GM03348 (cell line): Measurements from ENCODE around the gene RAMACL.

Experiments used
- DNase-seq: peaks from one replicate; pipeline ENCODE4 v3.0.0; 2012; ENCODE audit warnings: low spot score

Gene RAMACL

DNA sequence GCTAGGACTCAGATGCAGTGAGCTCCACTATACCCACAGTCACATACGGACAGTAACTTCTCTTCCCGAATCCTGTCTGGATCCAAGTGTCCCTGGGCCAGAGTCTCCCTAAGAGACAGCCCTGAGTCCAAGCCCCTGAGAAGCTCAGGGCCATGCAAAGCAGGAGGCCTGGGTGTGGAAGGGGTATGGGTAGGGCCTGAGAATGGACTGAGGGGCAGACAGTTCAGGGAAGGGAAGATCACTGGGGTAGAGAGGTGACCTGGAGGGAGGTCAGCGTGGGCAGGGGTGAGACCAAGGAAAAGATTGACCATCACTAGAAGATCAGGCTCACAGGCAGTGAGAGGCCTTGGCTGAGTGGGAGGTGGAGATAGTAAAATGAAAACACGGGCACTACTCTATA is 31.8 kb upstream of the RAMACL start:
- no peak for DNase-seq

DNA sequence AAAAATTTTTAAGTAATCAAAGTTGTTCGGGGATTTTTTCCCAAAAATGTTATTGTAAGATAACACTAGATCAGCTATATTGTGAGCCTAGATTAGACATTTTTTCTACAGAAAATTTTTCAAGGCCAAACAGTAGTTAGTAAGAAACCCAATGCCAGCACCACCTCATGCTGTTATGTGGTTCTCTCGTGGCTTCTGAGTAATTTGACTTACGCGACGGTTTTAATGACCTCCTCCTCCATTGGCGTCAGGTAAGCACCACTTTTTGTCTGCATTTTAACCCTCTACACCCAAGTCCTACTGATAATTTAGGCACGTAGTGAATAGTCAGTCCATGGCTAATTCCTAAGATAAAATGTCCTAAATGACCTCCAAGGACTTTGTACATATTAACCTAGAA is 30.9 kb upstream of the RAMACL start:
- DNase-seq = no peak

GRCh38 chr6:166616261-166617238 is 30.1 kb upstream of the RAMACL start:
- no peak for DNase-seq

DNA sequence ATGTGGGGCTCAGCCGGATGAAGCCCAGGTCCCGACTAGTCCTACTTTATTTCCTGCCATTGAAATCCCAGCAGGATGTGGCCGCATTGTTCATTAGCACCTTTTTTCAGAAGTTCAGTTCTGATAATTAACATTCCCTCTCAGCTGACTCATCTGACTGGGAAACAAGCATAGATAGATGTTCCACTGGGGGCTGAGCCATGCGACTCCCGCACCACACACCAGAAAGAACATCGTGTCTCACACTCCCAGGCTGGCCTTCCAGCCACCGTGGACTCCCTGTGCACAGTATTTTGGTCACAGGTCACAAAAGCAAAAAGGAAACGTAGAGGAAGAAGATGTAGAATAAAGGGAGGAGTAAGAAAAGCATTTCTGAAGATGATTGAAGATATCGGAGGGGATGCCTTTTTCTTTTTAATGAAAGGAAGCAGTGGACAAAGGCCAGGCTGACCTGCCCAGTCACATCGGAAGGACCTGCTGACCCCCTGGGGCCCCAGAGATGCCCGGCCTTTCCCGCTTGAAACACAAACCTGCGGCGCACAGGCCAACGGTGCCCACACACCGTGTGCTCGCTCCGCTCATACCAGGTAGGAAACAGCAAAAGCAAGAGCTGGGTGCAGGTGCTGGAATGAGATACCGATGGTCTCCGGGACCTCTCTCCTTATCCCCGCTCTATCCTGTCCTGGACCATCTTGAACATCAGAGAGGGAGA is 28.7 kb upstream of the RAMACL start:
- DNase-seq = peak; percentile 19

DNA sequence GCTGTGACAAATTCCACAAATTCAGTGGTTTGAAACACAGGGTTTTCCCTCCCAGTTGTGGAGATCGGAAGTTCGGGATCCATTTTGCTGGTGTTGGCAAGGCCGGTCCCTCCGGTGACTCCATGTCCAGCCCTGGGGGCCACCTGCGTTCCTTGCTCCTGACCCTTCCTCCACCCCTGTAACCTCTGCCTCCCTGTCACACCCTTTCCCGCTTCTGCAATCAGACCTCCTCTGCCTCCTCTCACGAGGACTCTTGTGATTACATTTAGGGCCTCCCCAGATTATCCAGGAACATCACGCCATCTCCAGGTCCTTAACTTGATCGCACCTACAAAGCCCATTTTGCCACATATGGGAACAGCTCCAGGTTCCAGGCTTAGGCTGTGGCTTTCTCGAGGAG is 28.1 kb upstream of the RAMACL start:
- DNase-seq = no peak

DNA sequence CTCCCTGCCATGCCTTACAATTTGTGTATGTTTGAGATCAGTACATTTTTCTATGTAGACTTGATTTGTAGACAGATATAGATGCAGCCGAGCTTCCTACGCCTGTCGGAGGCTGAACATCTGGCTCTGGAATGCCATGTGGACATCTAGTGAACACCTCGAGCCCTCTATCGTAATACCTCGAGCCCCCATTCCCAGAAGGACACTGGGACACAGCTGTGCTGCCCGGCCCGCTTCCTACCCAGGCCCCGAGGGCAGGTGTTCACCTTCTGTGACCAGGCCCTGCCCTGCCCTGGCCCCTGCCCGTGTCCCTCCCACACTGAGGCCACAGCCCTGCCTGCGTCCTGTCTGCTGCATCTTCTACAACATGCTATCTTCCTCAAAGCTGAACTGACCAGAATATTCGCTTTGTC is 27.7 kb upstream of the RAMACL start:
- DNase-seq = no peak

GRCh38 chr6:166613027-166613426 is 26.5 kb upstream of the RAMACL start:
- no peak for DNase-seq

GRCh38 chr6:166612471-166612881 is 26.0 kb upstream of the RAMACL start:
- DNase-seq = no peak

DNA sequence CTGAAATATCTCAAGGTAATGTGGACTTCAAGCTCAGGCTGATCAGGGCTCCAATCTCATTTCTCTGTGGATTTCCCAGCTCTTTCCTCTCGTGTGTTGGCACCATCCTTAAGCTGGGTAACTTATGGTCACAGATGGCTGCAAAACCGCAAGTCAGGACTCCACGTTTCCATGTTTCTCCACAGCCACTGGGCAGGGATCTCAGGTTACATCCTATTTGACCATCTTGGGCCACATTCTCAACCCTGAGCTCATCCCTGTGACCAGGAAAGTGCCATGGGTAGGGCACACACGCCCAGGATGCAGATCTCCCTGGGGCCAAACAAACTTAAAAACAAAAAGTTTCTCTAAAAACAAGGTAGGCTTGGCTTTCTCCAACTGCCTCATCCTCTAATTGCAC is 25.2 kb upstream of the RAMACL start:
- DNase-seq = no peak

DNA sequence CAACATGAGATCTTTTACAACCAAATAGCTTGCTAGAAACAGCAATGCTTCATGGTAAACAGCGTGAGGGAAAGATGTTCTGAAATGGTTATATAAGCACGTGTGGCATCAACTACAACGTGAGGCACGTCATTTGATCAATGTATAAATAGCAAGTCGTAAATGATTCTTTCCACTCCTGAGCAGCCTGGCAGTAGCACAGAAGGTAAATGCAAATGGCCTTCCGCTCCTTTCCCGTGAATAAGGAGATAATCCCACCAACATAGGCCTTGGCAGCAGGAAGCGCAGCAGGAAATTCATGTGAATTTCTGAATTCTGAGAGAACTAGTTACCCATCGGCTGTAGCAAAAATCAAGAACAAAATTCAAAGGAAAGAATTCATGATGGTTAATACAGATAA is 23.6 kb upstream of the RAMACL start:
- DNase-seq = no peak

DNA sequence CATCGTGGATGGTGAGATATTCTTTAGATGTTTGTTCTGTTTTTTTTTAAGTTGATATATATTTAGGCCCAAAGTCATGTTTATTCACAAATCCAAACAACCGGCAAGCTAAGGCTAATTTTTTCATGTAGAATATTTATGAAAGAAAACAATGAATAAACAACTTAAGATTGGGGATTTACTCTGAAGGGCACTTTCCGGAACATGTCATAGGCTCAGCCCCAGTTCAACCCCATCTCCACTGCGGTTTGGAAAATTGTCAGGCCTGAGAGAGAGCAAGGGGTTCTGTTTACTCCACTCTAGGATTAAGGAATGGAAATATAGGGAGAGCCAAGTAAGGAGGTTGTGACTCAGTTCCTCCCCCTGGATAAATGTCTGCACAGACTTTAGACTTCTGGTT is 22.3 kb upstream of the RAMACL start:
- no peak for DNase-seq

GRCh38 chr6:166605752-166606151 is 19.3 kb upstream of the RAMACL start:
- no peak for DNase-seq

DNA sequence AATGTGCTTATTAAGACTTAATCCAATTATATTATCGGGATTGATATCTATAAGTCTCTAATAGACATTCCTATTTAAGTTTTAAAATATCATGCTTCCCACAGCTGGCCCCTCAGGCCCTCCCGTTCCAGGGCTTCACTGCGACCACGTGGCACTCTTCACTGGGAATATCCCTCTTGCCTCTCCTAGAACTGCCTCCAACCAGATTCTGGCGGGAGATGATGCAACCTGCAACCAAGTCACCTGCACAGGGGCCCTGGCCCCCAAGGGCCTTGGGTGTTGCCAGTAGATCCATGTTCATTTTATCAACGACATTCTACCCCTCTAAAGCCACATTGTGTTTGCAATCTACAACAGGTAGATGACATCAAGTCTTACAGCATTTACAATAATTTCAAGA is 18.4 kb upstream of the RAMACL start:
- no peak for DNase-seq

DNA sequence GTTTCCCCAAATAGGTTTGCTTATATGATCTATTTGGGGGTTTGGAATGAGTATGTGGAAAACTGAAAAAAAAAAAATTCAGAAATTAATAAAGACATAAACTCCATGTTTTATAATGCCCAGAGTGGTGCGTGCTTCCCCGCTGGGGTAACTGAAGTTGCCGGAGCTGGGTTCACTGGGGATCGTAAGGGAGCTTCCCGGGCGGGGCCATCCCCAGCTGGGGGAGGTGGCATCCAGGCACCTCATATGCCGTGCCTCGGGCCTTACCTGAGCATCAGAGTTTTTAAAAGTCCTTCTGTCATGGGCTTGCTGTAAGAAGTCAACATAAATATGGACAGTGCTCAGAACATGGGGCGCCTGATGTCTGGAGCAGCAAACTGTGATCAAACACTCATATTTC is 17.9 kb upstream of the RAMACL start:
- no peak for DNase-seq

GRCh38 chr6:166603043-166603690 is 16.7 kb upstream of the RAMACL start:
- DNase-seq = no peak

- no peak for DNase-seq
These were observed 15.5 kb upstream of the RAMACL start for GRCh38 chr6:166601956-166602355.

GRCh38 chr6:166600931-166601330 is 14.5 kb upstream of the RAMACL start:
- DNase-seq = no peak

- no peak for DNase-seq
These were observed 12.7 kb upstream of the RAMACL start for GRCh38 chr6:166599205-166599604.

GRCh38 chr6:166598441-166599138 is 12.1 kb upstream of the RAMACL start:
- DNase-seq = peak; percentile 79

- DNase-seq = no peak
These were observed 11.4 kb upstream of the RAMACL start for GRCh38 chr6:166597711-166598440.

DNA sequence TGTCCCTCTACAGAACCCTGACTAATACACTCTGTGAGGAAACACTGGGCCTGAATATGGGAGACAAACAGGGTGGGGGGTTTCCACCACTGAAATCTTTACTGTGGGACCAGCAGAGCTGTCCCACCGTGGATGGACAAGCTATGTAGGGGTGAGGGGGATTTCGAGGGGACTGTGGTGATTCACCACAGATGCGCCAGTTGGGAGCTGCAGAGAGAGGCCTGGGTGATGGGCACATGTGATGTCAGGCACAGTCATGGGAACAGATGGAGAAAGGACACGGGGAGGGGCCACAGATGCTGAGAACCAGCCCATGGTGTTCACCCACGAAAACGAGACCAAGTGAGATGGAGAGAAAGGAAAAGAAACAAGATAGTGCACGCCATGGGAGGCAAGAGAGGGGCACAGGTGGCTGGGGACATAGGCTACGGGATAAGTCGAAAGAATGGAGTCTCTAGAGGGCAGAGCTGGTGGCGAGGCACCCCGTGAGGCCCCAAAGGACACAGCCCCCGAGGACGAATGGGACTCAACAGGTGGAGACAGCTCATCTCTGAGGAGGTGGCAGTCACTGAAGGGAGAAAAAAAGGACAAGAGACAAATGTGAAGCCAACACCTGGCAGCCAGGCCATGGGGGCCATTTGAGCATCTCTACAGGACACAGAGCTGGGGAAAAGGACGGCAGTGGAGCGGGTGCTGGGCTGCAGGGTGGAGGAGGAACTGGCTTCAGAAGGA is 10.5 kb upstream of the RAMACL start:
- no peak for DNase-seq
